NCI-H1092 (cell line): Measurements from ENCODE around the gene DISC1.

ENCODE experiments used
- DNase-seq: peaks from one replicate; lab custom pipeline; 2025; lab: John Stamatoyannopoulos, UW

Gene DISC1

GRCh38 chr1:231817801-231818200 is 191.2 kb downstream of the DISC1 start:
- no peak for DNase-seq

- no peak for DNase-seq
Observed at GRCh38 chr1:231818337-231818736, 191.7 kb downstream of the DISC1 start.

GRCh38 chr1:231821281-231821680 is 194.7 kb downstream of the DISC1 start:
- DNase-seq: no peak

- DNase-seq: no peak
Observed at GRCh38 chr1:231822041-231822440, 195.5 kb downstream of the DISC1 start.

GRCh38 chr1:231826566-231826965 is 200.0 kb downstream of the DISC1 start:
- no peak for DNase-seq

DNA sequence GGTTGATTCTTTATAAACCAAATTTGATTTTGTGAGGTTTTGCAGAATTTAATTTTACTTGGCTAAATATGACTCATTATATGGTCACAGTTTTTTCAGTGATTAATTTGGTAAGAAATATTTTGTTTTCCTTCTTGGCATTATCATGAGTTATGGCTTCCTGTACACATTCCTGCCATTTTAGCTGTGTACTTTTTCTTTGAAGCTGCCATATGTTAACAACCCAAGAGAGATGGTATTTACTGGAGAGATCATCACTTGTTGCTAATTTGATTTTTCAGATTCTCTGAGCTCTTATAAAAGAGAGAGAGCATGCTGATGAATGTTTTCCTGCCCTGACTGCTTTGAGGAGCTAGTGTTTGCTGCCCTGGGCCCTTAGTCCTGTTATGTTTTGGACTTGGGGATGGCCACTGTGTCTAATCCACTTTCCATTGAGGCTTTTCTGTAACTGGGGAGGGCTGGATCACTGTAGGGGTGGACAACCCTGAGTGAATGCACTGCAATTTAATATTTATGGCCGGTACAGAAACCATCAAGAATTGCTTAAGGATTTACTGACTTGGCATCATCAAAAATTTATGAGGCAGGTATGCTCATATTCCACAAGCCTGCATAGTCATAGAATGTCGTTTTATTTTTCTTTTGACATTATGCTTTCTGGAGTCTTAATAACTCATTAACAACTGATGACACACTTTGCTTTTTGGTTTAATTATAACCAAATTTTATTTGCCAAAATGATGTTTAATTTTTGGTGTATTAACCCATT is 200.9 kb downstream of the DISC1 start:
- DNase-seq: no peak

GRCh38 chr1:231828182-231828920 is 201.8 kb downstream of the DISC1 start:
- DNase-seq: no peak

DNA sequence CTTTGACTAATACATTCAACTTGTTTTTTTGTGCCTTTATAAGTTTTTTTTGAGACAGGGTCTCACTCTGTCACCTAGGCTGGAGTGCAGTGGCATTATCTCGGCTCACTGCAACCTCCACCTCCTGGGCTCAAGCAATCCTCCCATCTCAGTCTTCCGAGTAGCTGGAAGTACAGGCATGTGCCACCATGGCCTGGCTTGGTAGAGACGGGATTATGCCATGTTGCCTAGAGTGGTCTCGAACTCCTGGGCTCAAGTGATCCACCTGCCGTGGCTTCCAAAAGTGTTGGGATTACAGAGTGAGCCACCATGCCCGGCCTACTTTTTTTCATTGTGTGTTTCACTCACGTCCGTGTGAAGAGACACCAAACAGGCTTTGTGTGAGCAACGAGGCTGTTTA is 202.7 kb downstream of the DISC1 start:
- no peak for DNase-seq

DNA sequence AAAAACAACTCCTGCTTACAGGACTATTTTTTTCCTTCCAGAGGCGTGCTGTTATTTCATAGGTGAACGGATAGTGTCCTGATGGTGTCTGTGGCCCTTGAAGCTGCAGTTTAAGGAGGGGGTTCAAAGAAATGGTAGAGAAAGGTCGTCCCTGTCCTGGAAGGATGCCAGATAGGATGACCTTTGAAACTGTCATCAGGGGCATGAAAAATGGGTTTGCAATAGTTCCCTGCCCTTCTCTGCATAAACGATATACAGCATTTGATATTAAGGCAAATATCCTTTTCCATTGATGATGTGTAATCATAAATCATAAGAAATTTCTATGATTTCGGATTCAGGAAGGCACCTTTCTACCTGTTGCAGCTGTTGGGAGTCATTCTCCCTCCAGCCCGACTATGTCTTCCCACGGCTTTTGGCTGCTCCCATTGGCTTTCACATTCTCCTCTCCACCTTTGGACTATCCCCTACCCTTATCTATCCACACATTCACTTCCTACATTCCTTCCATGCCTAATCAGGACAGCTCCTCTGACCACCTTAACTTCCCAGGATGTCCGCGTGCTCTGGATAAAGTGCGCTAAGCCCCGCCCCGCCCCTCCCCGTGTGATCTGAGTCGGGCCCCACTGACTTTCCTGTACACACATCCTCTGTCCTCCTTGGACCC is 209.8 kb downstream of the DISC1 start:
- no peak for DNase-seq

- DNase-seq: no peak
Observed at GRCh38 chr1:231838521-231838920, 211.9 kb downstream of the DISC1 start.

- DNase-seq: no peak
Observed at GRCh38 chr1:231839999-231840398, 213.4 kb downstream of the DISC1 start.

DNA sequence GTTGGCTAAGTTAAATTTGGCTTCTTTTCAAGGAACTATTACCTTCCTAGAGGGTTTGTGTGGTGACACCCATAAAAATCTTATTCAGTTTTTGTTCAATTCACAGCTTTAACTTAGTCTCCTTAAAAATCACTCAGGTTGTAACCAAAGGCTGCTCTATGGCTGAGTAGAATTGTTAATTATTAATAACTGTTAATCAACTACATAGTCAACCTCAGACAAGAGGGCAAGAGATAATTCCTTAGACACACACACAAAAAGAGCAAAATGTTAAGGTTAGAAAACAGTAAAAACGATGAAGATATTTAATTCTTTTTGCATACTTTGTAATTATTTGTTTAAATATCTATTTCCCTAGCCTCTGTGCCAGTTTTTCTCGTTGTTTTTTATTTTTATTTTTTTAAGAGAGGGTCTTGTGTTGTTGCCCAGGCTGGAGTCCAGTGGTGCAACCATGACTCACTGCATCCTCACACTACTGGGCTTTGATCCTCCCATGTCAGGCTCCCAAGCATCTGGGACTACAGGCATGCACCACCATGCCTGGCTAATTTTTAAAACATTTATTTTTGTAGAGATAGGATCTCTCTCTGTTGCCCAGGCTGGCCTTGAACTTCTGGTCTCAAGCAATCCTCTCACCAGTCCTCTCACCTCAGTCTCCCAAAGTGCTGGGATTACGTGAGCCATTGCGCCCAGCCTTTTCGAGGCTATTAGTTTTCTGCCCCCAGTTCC is 215.2 kb downstream of the DISC1 start:
- no peak for DNase-seq

DNA sequence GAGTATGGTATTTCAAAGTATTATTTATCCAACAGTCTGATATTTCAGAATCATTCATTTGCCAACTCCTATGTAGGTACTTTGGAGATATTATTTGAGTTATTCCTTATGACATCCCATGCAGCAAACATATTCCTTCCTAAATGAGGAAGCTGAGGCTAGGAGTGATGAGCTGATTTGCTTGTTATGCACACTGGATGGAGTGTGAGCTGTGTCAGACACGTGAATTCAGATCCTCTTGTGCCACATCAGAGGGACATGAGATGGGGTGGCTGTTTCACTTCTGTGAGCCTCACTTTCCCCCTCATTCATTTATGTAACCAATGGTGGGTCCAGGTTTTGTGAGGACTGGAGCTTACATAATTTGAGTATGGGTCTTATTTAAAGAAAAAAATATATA is 215.9 kb downstream of the DISC1 start:
- DNase-seq: no peak

- no peak for DNase-seq
Observed at GRCh38 chr1:231844986-231845502, 218.5 kb downstream of the DISC1 start.

- DNase-seq: no peak
Observed at GRCh38 chr1:231847612-231848397, 221.2 kb downstream of the DISC1 start.

- DNase-seq: no peak
Observed at GRCh38 chr1:231849981-231850380, 223.4 kb downstream of the DISC1 start.

GRCh38 chr1:231850786-231851185 is 224.2 kb downstream of the DISC1 start:
- DNase-seq: no peak

DNA sequence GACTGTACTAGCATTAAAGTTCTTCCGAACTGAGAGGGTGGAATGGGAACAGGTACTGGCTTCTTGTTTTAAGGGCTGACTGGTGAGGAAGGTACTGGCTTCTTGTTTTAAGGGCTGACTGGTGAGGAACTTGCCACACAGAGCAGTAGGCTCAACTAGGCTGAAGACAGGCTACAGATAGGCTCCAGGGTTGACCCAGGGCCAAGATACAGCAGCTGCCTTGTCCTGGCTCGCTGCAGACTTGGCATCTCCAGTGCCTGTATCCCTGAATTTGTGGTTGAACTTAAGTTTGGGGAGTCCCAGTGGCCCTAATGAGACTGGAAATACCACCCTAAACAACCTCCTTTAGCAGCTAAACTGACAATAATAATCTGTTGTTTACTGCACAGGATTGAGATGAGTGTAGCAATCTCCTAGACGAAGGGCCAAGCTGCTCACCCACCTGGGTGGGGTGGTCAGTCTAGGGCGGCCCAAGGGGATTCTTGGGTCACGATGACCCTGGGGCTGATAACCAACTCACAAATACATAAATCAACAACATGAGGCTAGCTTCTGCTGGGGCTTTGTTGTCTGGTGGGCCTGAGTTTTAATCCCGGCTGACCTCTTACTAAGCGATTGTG is 227.1 kb downstream of the DISC1 start:
- DNase-seq: no peak

- no peak for DNase-seq
Observed at GRCh38 chr1:231855361-231855760, 228.8 kb downstream of the DISC1 start.

GRCh38 chr1:231855926-231856325 is 229.3 kb downstream of the DISC1 start:
- no peak for DNase-seq

DNA sequence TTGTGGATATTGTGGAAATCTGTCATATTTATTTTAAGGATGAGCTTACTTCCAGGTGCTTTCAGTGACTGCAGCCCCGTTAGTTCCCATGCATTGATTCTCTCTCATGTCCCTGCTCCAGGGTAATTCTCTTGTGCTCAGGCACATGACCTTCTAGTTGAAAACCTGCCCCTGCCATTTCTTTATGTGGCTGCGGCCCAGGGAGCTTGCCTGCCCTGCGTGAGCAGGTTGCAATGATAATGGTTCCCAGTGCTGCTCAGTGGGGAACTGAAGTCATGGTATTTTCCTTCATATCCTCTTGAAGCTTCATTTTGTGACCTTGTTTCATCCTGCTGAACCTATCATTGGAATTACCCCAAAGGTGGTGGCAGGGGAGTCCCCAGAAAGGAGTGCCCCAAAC is 229.8 kb downstream of the DISC1 start:
- DNase-seq: no peak
